Measurements from ENCODE around the gene ANAPC16.

- TF ChIP-seq, protein P1, sequence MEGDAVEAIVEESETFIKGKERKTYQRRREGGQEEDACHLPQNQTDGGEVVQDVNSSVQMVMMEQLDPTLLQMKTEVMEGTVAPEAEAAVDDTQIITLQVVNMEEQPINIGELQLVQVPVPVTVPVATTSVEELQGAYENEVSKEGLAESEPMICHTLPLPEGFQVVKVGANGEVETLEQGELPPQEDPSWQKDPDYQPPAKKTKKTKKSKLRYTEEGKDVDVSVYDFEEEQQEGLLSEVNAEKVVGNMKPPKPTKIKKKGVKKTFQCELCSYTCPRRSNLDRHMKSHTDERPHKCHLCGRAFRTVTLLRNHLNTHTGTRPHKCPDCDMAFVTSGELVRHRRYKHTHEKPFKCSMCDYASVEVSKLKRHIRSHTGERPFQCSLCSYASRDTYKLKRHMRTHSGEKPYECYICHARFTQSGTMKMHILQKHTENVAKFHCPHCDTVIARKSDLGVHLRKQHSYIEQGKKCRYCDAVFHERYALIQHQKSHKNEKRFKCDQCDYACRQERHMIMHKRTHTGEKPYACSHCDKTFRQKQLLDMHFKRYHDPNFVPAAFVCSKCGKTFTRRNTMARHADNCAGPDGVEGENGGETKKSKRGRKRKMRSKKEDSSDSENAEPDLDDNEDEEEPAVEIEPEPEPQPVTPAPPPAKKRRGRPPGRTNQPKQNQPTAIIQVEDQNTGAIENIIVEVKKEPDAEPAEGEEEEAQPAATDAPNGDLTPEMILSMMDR (IDR thresholded peaks at IDR 0.05): no peak
- no peak for TF ChIP-seq EZH2 (IDR thresholded peaks at IDR 0.05; ENCODE audit: borderline replicate concordance, insufficient read depth, low read depth, low read length, poor library complexity, severe bottlenecking)
Observed at GRCh38 chr10:72228318-72228751, 12.5 kb downstream of the ANAPC16 start.

Data from B cell (primary cell).